GM12874 (cell line): ENCODE results near the gene SDK2.

Source experiments
- CTCF ChIP-seq: IDR thresholded peaks from 2 replicates; pipeline ENCODE4 v1.5.1; 2011; ENCODE audit warnings: low read depth, mild to moderate bottlenecking, control low read depth, low read length, moderate library complexity; ENCODE audit not compliant: insufficient read depth

Gene SDK2

GRCh38 chr17:73349647-73350046 is 294.6 kb downstream of the SDK2 start:
- TF ChIP-seq CTCF, result no peak

- no peak for TF ChIP-seq CTCF
Measured at GRCh38 chr17:73349138-73349537, 295.1 kb downstream of the SDK2 start.

- TF ChIP-seq CTCF, result no peak
Measured at GRCh38 chr17:73348829-73349095, 295.5 kb downstream of the SDK2 start.

GRCh38 chr17:73348018-73348828 is 296.0 kb downstream of the SDK2 start:
- TF ChIP-seq CTCF, result no peak

- TF ChIP-seq CTCF, result no peak
Measured at GRCh38 chr17:73347351-73347750, 296.9 kb downstream of the SDK2 start.

GRCh38 chr17:73346501-73347162 is 297.6 kb downstream of the SDK2 start:
- TF ChIP-seq CTCF, result no peak

GRCh38 chr17:73343739-73344454 is 300.3 kb downstream of the SDK2 start:
- TF ChIP-seq CTCF, result no peak
